Keratinocyte (primary cell): ENCODE data around the gene ZNRD2. TPM values are rescaled to one million over a fixed set of nuclear protein-coding genes. Genes with fewer than 3 reads are reported as not detected.

Experiments used
- DNase-seq: peaks from one replicate; pipeline ENCODE4 v3.0.0-alpha.2; 2011; ENCODE audit warnings: low read depth, missing footprints, low spot score
- FAIRE-seq: peaks from 2 replicates; lab custom pipeline; 2011; peaks lifted over from hg19 to GRCh38; lab: Jason Lieb, UNC
- H2AFZ ChIP-seq: 2 replicates; pipeline ENCODE4 v1.6.0; 2012; ENCODE audit warnings: low read length, control low read depth, inconsistent platforms; ENCODE audit not compliant: control insufficient read depth
- H3K27ac ChIP-seq: 2 replicates; pipeline ENCODE4 v1.5.1; 2011; ENCODE audit warnings: low read length; ENCODE audit not compliant: control insufficient read depth, insufficient read depth
- H3K27me3 ChIP-seq: 3 replicates; pipeline ENCODE4 v1.6.0; 2011; ENCODE audit warnings: low read length; ENCODE audit not compliant: control insufficient read depth, insufficient read depth; ENCODE audit errors: extremely low read depth
- H3K36me3 ChIP-seq, 2 experiments: 2 replicates in 1 of 2; 3 replicates in 1 of 2; pipeline ENCODE4 v1.5.1; 2011; ENCODE audit warnings: low read length in 2 of 2, mild to moderate bottlenecking in 1 of 2; ENCODE audit not compliant: control insufficient read depth in 2 of 2, insufficient read depth in 2 of 2; ENCODE audit errors: extremely low read depth in 1 of 2
- H3K4me1 ChIP-seq: 3 replicates; pipeline ENCODE4 v1.5.1; 2011; ENCODE audit warnings: low read length; ENCODE audit not compliant: control insufficient read depth, insufficient read depth; ENCODE audit errors: extremely low read depth
- H3K4me2 ChIP-seq: 3 replicates; pipeline ENCODE4 v1.6.0; 2011; ENCODE audit warnings: low read depth, low read length; ENCODE audit not compliant: control insufficient read depth, insufficient read depth; ENCODE audit errors: extremely low read depth
- H3K4me3 ChIP-seq, 3 experiments: fragments of 200-600 bp in 1 of 3; sonication (generic) in 1 of 3; 2 replicates in 2 of 3; 3 replicates in 1 of 3; pipeline ENCODE4 v1.5.1; 2011 to 2016; ENCODE audit warnings: low read length in 3 of 3, mild to moderate bottlenecking in 3 of 3, control low read depth in 2 of 3, inconsistent platforms in 1 of 3, low read depth in 1 of 3, mixed read lengths in 1 of 3, mixed run types in 1 of 3, moderate library complexity in 1 of 3; ENCODE audit not compliant: control insufficient read depth in 2 of 3, insufficient read depth in 2 of 3; ENCODE audit errors: extremely low read depth in 1 of 3
- H3K79me2 ChIP-seq: 2 replicates; pipeline ENCODE4 v1.6.0; 2012; ENCODE audit warnings: low read length; ENCODE audit not compliant: control insufficient read depth, insufficient read depth
- H3K9ac ChIP-seq: 3 replicates; pipeline ENCODE4 v1.6.0; 2011; ENCODE audit warnings: low read length; ENCODE audit not compliant: control insufficient read depth, insufficient read depth; ENCODE audit errors: extremely low read depth
- H3K9me1 ChIP-seq: 3 replicates; pipeline ENCODE4 v1.6.0; 2011; ENCODE audit warnings: low read length; ENCODE audit not compliant: control insufficient read depth, insufficient read depth; ENCODE audit errors: extremely low read depth
- H3K9me3 ChIP-seq: 2 replicates; pipeline ENCODE4 v1.5.1; 2012; ENCODE audit warnings: low read depth, low read length; ENCODE audit not compliant: control insufficient read depth
- H4K20me1 ChIP-seq: 3 replicates; pipeline ENCODE4 v1.6.0; 2011; ENCODE audit warnings: low read length; ENCODE audit not compliant: control insufficient read depth, insufficient read depth; ENCODE audit errors: extremely low read depth
- CTCF ChIP-seq, 3 experiments: IDR thresholded peaks in 1 of 3; conservative IDR thresholded peaks in 1 of 3; optimal IDR thresholded peaks in 1 of 3; 2 replicates in 2 of 3; 3 replicates in 1 of 3; pipeline versions ENCODE3 to v1.5.1; 2011; ENCODE audit warnings: low read length in 3 of 3, mild to moderate bottlenecking in 3 of 3, moderate library complexity in 2 of 3, control low read depth in 1 of 3, inconsistent platforms in 1 of 3; ENCODE audit not compliant: insufficient read depth in 2 of 3; ENCODE audit errors: extremely low read depth in 1 of 3
- EZH2 ChIP-seq: IDR thresholded peaks from one replicate; pipeline ENCODE4 v1.6.1; 2012; ENCODE audit warnings: inconsistent platforms, mild to moderate bottlenecking, low read length, moderate library complexity
- dilution Hi-C: fragments of 300-500 bp; cut with MboI; formaldehyde crosslinking; loops from one replicate; pipeline ENCODE4 v1.7.0; 2020; ENCODE audit warnings: low sequenced_read_pairs; ENCODE audit not compliant: extremely low pct_ligation_motif_present
- polyA plus RNA-seq, 5 experiments: library from polyadenylated mRNA; depleted of rRNA in 3 of 5; stranded (reverse) in 3 of 5; stranded (forward) in 1 of 5; unstranded in 1 of 5; fragments of >200 nt; gene quantifications; 1 replicate in 1 of 5; 2 replicates in 3 of 5; 3 replicates in 1 of 5; pipeline versions ENCODE4 v1.2.1 to v1.2.3, GENCODE V29; 2011 to 2012; ENCODE audit warnings: missing spikeins in 2 of 5, low read depth in 1 of 5, low replicate concordance in 1 of 5

Gene ZNRD2
- polyA plus RNA-seq, 1 donor (not counting 4 experiments of a cell fraction or from before 2014, with no cell fraction given), result 33.6 TPM

DNA sequence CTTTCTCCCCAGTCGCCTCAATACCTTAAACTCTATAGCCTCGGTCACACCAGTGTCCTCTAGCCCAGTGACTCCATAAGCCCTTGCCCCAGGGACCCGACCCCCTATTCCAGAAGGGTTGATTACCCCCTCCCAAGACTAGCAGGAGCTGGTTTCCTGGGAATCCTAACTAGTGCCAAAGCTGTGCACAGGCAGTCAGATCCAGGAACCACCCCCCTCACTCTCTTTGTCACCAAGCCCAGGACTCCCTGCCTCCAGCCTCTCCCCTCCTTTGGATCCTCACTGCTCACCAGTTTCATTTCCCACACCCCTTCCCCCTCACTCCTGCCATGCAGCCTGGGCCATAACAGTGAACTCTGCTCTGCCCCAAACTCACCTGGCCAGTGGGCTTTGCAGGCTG is 21.9 kb upstream of the ZNRD2 start:
- FAIRE-seq (no peak), DNase-seq (no peak)
- H3K36me3 ChIP-seq, result no peaks in the 10 kb centered on the region

GRCh38 chr11:65549096-65549495 is 21.2 kb upstream of the ZNRD2 start:
- H4K20me1 ChIP-seq, result no peaks in the 10 kb centered on the region
- no peak for FAIRE-seq

More for the DNA sequence above, 21.9 kb upstream of the ZNRD2 start:
- H3K4me3 ChIP-seq, result no peak overlapping the region
- no peaks in the 10 kb centered on the region for H4K20me1 ChIP-seq
- peaks cover 3% of the 10 kb centered on the region for H3K4me1 ChIP-seq
- H3K9ac ChIP-seq, result no peak overlapping the region
- H2AFZ ChIP-seq, result no peak overlapping the region
- TF ChIP-seq EZH2 (no peak), CTCF (optimal IDR thresholded peaks at IDR 0.05 in 1 of 3, IDR thresholded peaks at IDR 0.05 in 1 of 3, conservative IDR thresholded peaks at IDR 0.05 in 1 of 3; ENCODE audit: extremely low read depth in 1 of 3, insufficient read depth in 2 of 3, low read length in 3 of 3) (no peak)
- no peaks in the 10 kb centered on the region for H3K9me3 ChIP-seq
- dilution Hi-C loops, result no loop called here
- no peak overlapping the region for H3K27ac ChIP-seq
- H3K79me2 ChIP-seq, result no peaks in the 10 kb centered on the region
- no peak overlapping the region for H3K4me2 ChIP-seq
- H3K9me1 ChIP-seq, result no peaks in the 10 kb centered on the region
- H3K27me3 ChIP-seq, result no peaks in the 10 kb centered on the region

More at GRCh38 chr11:65549096-65549495, 21.2 kb upstream of the ZNRD2 start:
- Histone ChIP-seq H3K9ac (no peak overlapping the region), H3K9me3 (no peaks in the 10 kb centered on the region), H3K4me1 (peaks cover 3% of the 10 kb centered on the region), H3K27ac (no peak overlapping the region), H3K4me3 (no peak overlapping the region), H3K27me3 (no peaks in the 10 kb centered on the region), H3K9me1 (no peaks in the 10 kb centered on the region), H3K36me3 (no peaks in the 10 kb centered on the region), H3K79me2 (no peaks in the 10 kb centered on the region), H3K4me2 (no peak overlapping the region), H2AFZ (no peak overlapping the region)
- no peak for TF ChIP-seq CTCF (optimal IDR thresholded peaks at IDR 0.05 in 1 of 3, IDR thresholded peaks at IDR 0.05 in 1 of 3, conservative IDR thresholded peaks at IDR 0.05 in 1 of 3; ENCODE audit: extremely low read depth in 1 of 3, insufficient read depth in 2 of 3, low read length in 3 of 3)
- no peak for TF ChIP-seq EZH2
- dilution Hi-C loops, result no loop called here
- no peak for DNase-seq
